ENCODE data around the gene RNF150. TPM values are rescaled to one million over a fixed set of nuclear protein-coding genes. Genes with fewer than 3 reads are reported as not detected.

Gene RNF150
- total and polyA plus RNA-seq, 4 donors = 0.27 to 1.4 (median 0.81) TPM

DNA sequence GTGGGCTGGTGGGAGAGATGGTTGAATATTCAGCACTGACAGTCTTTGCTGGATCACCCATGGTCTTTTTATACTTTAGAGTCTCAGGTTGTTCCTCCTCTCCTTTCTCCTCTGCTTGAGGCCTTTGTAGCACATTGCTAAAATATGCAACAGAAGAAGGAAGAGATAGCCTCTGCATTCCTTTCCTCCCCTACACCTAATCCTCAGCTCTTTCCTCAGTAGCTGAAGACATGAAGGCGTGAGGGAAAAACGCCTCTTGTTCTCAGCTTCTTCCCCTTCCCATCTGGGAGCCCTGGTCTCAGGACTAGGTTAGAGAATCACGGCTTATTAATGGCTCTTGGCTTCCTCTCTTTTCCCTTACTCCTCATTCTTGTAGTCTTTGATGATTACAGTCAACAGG, 76.8 kb downstream of the RNF150 start:
- no peaks in the 10 kb centered on the region for H3K36me3 ChIP-seq (ENCODE audit: control insufficient read depth in 4 of 4, insufficient read depth in 3 of 4, low read depth in 1 of 4, low read length in 3 of 4)
- no peaks in the 10 kb centered on the region for H3K9me3 ChIP-seq (ENCODE audit: control insufficient read depth in 4 of 4, low read length in 3 of 4)
- no peaks in the 10 kb centered on the region for H3K4me1 ChIP-seq (ENCODE audit: control insufficient read depth in 4 of 4, insufficient read depth in 4 of 4, low read length in 3 of 4)
- H3K9ac ChIP-seq (ENCODE audit: low read depth in 1 of 2, low read length in 2 of 2) = no peak overlapping the region
- DNase-seq (ENCODE audit: low spot score) = no peak
- H3K27ac ChIP-seq (ENCODE audit: low read depth in 1 of 2, low read length in 2 of 2) = no peak overlapping the region
- WGBS = 69% methylated on average over 3 of the region's 3 CpGs
- TF ChIP-seq YY1 (IDR thresholded peaks at IDR 0.05) (no peak), ATF3 (IDR thresholded peaks at IDR 0.05) (no peak), FOXA2 (IDR thresholded peaks at IDR 0.05) (no peak), MAX (IDR thresholded peaks at IDR 0.05) (no peak), GABPA (IDR thresholded peaks at IDR 0.05 in 1 of 2, conservative IDR thresholded peaks at IDR 0.05 in 1 of 2) (no peak), HNF4G (IDR thresholded peaks at IDR 0.05) (no peak)
- TF ChIP-seq, protein P1, sequence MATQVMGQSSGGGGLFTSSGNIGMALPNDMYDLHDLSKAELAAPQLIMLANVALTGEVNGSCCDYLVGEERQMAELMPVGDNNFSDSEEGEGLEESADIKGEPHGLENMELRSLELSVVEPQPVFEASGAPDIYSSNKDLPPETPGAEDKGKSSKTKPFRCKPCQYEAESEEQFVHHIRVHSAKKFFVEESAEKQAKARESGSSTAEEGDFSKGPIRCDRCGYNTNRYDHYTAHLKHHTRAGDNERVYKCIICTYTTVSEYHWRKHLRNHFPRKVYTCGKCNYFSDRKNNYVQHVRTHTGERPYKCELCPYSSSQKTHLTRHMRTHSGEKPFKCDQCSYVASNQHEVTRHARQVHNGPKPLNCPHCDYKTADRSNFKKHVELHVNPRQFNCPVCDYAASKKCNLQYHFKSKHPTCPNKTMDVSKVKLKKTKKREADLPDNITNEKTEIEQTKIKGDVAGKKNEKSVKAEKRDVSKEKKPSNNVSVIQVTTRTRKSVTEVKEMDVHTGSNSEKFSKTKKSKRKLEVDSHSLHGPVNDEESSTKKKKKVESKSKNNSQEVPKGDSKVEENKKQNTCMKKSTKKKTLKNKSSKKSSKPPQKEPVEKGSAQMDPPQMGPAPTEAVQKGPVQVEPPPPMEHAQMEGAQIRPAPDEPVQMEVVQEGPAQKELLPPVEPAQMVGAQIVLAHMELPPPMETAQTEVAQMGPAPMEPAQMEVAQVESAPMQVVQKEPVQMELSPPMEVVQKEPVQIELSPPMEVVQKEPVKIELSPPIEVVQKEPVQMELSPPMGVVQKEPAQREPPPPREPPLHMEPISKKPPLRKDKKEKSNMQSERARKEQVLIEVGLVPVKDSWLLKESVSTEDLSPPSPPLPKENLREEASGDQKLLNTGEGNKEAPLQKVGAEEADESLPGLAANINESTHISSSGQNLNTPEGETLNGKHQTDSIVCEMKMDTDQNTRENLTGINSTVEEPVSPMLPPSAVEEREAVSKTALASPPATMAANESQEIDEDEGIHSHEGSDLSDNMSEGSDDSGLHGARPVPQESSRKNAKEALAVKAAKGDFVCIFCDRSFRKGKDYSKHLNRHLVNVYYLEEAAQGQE (IDR thresholded peaks at IDR 0.05) = no peak
- H3K4me3 ChIP-seq (ENCODE audit: low read depth in 1 of 3, low read length in 3 of 3) = no peak overlapping the region
- H3K27me3 ChIP-seq (ENCODE audit: control insufficient read depth in 4 of 4, insufficient read depth in 4 of 4, low read length in 3 of 4) = peaks cover 0 to 3% (median 0%) of the 10 kb centered on the region in 4 donors

GRCh38 chr4:141054446-141054845, 78.8 kb downstream of the RNF150 start:
- no peak for DNase-seq (ENCODE audit: low spot score)
- Histone ChIP-seq H3K9me3 (ENCODE audit: control insufficient read depth in 4 of 4, low read length in 3 of 4) (no peaks in the 10 kb centered on the region), H3K27ac (ENCODE audit: low read depth in 1 of 2, low read length in 2 of 2) (no peak overlapping the region), H3K36me3 (ENCODE audit: control insufficient read depth in 4 of 4, insufficient read depth in 3 of 4, low read depth in 1 of 4, low read length in 3 of 4) (no peaks in the 10 kb centered on the region), H3K4me1 (ENCODE audit: control insufficient read depth in 4 of 4, insufficient read depth in 4 of 4, low read length in 3 of 4) (no peaks in the 10 kb centered on the region), H3K4me3 (ENCODE audit: low read depth in 1 of 3, low read length in 3 of 3) (no peak overlapping the region), H3K9ac (ENCODE audit: low read depth in 1 of 2, low read length in 2 of 2) (no peak overlapping the region), H3K27me3 (ENCODE audit: control insufficient read depth in 4 of 4, insufficient read depth in 4 of 4, low read length in 3 of 4) (peaks cover 0 to 3% (median 0%) of the 10 kb centered on the region in 4 donors)
- WGBS = 85% methylated on average over 2 of the region's 2 CpGs
- TF ChIP-seq NR2F2 (IDR thresholded peaks at IDR 0.05) (no peak), HNF4G (IDR thresholded peaks at IDR 0.05) (no peak), FOXA1 (IDR thresholded peaks at IDR 0.05) (no peak), SP1 (IDR thresholded peaks at IDR 0.05) (no peak), MAX (IDR thresholded peaks at IDR 0.05) (no peak), RAD21 (IDR thresholded peaks at IDR 0.05) (no peak), GABPA (IDR thresholded peaks at IDR 0.05 in 1 of 2, conservative IDR thresholded peaks at IDR 0.05 in 1 of 2) (no peak), FOXA2 (IDR thresholded peaks at IDR 0.05) (no peak), ATF3 (IDR thresholded peaks at IDR 0.05) (no peak), JUND (IDR thresholded peaks at IDR 0.05) (no peak), TAF1 (conservative IDR thresholded peaks at IDR 0.05) (no peak), RXRA (IDR thresholded peaks at IDR 0.05) (no peak), HNF4A (conservative IDR thresholded peaks at IDR 0.05) (no peak)
- TF ChIP-seq, protein P2, sequence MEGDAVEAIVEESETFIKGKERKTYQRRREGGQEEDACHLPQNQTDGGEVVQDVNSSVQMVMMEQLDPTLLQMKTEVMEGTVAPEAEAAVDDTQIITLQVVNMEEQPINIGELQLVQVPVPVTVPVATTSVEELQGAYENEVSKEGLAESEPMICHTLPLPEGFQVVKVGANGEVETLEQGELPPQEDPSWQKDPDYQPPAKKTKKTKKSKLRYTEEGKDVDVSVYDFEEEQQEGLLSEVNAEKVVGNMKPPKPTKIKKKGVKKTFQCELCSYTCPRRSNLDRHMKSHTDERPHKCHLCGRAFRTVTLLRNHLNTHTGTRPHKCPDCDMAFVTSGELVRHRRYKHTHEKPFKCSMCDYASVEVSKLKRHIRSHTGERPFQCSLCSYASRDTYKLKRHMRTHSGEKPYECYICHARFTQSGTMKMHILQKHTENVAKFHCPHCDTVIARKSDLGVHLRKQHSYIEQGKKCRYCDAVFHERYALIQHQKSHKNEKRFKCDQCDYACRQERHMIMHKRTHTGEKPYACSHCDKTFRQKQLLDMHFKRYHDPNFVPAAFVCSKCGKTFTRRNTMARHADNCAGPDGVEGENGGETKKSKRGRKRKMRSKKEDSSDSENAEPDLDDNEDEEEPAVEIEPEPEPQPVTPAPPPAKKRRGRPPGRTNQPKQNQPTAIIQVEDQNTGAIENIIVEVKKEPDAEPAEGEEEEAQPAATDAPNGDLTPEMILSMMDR (IDR thresholded peaks at IDR 0.05; ENCODE audit: low read depth, low read length, missing input control) = no peak
- TF ChIP-seq, protein P1 (IDR thresholded peaks at IDR 0.05) = no peak
- TF ChIP-seq, protein P3, sequence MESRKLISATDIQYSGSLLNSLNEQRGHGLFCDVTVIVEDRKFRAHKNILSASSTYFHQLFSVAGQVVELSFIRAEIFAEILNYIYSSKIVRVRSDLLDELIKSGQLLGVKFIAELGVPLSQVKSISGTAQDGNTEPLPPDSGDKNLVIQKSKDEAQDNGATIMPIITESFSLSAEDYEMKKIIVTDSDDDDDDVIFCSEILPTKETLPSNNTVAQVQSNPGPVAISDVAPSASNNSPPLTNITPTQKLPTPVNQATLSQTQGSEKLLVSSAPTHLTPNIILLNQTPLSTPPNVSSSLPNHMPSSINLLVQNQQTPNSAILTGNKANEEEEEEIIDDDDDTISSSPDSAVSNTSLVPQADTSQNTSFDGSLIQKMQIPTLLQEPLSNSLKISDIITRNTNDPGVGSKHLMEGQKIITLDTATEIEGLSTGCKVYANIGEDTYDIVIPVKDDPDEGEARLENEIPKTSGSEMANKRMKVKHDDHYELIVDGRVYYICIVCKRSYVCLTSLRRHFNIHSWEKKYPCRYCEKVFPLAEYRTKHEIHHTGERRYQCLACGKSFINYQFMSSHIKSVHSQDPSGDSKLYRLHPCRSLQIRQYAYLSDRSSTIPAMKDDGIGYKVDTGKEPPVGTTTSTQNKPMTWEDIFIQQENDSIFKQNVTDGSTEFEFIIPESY (IDR thresholded peaks at IDR 0.05) = no peak
